ENCODE measurements around the gene ALDH18A1.
A peak's percentile ranks its signal among the peaks of the same experiment; 100 is the strongest.

DNA sequence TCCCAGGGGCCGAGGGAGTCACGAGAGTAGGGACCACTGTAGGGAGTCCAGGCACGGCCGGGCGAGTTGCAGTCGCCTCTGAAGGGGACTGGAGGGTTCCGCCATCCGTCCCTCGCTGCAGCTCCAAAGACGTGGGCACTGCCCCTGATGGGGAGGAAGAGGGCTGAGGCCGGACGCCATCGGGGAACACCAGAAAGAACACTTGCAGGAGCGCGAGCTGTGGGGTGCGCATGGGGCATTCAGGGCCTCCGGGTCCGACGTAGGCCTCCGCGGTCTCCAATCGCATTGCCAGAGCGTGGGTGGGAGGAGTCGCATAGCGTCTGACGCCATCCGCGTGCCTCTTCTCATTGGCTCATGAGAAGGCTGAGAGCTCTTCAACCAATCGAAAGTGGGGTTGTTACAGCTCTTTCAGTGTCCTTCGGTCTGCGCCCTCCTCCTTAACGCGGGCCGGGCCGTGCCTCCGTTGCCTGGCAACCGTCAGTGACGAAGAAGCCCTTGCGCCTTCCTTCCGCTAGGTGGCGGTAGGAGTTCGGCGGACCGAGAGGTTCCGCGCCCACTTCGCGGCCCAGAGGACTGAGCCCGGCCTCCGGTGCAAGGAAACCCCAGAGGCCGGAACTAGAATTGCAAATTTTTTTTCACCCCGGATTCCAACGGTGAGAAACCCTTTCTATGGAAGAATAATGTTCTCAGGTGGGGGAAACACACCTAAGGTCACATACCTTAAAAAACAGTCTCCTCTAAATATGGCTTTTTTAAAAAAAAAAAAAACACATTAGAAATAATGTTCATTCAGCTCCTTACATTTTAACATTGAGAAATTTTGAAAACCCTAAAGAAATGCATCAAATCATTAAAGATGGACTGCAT, 37.4 kb upstream of the ALDH18A1 start, which contains the start of gene TCTN3:
- TF ChIP-seq EZH2 (IDR thresholded peaks at IDR 0.05; ENCODE audit: borderline replicate concordance, insufficient read depth, low read depth, low read length, poor library complexity, severe bottlenecking) = no peak
- TF ChIP-seq, protein P1, sequence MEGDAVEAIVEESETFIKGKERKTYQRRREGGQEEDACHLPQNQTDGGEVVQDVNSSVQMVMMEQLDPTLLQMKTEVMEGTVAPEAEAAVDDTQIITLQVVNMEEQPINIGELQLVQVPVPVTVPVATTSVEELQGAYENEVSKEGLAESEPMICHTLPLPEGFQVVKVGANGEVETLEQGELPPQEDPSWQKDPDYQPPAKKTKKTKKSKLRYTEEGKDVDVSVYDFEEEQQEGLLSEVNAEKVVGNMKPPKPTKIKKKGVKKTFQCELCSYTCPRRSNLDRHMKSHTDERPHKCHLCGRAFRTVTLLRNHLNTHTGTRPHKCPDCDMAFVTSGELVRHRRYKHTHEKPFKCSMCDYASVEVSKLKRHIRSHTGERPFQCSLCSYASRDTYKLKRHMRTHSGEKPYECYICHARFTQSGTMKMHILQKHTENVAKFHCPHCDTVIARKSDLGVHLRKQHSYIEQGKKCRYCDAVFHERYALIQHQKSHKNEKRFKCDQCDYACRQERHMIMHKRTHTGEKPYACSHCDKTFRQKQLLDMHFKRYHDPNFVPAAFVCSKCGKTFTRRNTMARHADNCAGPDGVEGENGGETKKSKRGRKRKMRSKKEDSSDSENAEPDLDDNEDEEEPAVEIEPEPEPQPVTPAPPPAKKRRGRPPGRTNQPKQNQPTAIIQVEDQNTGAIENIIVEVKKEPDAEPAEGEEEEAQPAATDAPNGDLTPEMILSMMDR (IDR thresholded peaks at IDR 0.05) = peak; percentile 98

All from B cell (primary cell).